ENCODE results near the gene OXER1.

The OXER1 gene

DNA sequence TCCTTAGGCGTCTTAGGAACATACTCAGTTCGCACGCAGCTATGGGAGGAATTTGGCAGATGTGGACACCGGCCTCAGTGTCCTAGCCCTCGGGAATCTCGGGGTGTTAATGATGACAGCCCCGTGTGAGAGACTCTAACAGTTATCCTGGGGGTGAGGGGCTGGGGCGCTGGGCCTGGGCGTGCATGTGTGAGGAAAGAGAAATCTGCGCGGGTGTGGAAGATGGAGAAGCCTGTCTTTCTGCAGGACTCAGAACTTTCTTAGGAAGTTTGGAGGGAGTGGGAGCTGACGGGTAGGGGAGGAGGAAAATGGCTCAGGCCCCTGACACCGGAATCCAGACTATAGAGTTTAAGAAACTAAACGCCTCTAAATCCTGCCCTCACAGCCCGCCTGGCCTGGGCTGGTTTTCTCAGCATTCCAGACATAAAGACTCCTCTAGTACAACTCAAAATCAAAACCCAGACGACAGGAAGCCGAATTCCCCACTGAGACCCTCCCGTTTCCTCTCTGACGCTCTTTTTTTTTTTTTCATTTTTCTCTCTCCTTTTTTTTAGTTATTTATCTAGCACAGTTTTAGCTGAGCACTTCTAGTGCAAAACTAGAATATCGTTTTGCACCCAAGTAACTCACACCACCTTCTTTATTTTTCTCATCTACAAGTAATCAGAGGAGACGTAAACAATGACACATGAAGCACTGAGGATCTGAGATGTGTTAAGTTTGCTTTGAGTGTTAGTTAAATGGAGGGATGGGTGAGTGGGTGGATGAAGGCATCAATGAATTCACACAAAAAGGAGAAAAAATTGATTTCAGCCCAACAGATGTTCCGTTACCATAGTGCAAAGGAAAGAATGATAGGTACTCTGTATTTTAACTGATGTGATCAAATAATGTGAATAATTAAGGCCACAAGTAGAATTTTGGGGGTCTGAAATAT, 29.7 kb upstream of the OXER1 start:
- DNase-seq (ENCODE audit: low read depth) = no peak

DNA sequence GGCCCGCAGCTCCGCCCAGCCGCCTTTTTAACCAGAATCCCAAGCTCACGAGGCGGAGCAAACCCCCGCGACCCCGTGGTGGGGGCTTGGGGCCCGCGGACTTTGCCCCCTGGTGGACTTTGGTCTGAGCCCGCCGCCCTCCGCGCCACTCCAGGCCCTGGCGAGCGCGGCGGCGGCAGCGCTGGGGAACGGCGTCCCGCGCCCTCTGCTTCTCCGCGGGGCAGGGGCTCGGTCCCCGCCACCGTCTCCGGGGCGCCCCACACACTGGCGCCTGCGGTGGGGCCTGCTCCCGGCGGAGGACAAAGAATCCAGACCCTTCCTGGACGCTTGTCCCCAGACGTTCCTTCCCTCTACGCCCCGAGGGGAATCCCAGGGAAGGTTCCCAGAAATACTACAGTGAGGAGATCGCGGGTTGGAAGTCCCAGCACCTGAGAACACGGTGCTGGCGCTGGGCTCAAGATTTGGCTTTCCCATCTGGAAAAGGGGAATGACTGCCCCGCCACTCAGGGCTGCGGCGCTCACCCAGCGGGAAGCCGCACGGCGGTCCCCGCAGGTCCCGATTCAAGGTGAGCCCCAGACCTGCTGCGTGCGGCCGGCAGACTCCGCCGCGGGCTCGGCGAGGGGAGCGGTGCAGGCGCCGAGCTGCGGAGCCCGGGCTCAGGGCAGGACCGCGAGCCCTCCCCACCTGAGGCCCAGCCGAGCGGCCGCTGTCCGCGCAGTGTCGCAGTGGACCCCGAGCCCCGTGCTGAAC, 28.8 kb upstream of the OXER1 start, which contains the start of gene HAAO:
TSS of gene HAAO (minus strand) at position 1 of the 751 bp plus-strand sequence. CDS start 47 bp downstream, outside the sequence.
- no peak for DNase-seq (ENCODE audit: low read depth)

- DNase-seq (ENCODE audit: low read depth) = no peak
Observed at GRCh38 chr2:42792087-42792582, 28.2 kb upstream of the OXER1 start.

GRCh38 chr2:42791606-42792005, 27.7 kb upstream of the OXER1 start:
- DNase-seq (ENCODE audit: low read depth) = no peak

- no peak for DNase-seq (ENCODE audit: low read depth)
Observed at GRCh38 chr2:42789751-42790150, 25.8 kb upstream of the OXER1 start.

DNA sequence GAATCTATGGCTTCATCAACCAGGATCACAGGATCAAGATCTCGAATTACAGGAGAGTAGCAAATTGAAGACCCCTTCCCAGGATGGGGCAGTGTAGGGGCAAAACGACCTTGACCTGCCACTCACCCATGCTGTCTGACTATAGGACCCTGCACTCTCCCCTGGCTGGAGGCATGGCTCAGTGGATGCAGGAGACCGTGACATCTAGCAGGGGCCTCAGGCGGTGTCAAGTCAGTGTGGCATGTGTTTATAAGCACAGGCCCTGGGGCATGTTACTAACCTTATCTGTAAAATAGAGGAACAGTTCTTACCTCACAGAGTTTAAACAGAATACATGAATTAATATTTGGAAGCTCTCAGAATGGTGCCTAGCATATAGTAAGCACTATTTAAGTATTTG, 24.9 kb upstream of the OXER1 start:
- DNase-seq (ENCODE audit: low read depth) = no peak

DNA sequence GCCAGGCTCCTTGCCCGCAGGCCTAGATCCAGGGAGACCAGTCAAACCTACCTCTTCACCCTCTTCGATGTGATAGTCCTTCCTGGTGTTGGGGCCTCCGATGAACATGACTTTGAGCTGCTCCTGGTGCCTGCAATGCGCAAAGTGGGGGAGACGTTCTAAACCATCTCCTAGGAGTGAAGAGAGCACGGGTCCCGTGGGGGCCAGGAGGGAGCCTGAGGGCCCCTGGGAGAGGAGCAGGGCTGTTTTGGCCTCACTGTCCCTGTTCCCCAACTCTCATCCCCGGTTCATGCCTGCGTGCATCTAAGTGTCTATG, 24.5 kb upstream of the OXER1 start:
- DNase-seq (ENCODE audit: low read depth) = no peak

DNA sequence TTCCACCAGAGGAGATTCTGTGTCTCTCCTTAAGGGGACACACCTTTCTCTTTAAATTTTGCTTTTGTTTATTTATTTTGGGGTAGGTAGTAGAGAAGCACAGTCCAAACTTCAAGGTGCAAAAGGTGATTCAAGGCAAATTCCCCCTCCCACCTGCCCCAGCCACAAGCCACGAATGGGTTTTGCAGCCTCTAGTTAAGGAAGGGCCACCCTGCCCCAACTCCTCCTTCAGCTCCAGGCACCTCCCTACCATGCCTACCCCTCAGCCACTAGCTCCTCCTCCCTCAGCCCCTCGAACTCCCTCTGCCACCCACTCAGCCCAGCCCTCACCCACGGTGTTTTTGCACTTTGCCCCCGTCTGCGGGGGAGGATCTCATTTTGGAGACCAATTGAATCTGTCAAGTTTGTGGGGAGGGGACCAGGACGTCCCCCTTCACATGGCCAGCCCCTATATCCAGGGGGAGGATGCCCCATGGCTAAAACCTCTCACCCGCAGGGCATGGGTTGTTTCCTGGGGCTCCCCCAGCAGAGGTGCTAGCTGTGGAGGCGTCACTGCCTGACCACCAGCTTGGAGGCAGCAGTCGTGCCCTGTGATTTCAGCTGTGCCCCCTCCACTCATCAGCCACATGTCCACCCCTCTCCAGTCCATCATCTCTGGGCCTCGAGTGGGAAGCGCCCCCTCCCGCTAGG, 24.0 kb upstream of the OXER1 start:
- no peak for DNase-seq (ENCODE audit: low read depth)

DNA sequence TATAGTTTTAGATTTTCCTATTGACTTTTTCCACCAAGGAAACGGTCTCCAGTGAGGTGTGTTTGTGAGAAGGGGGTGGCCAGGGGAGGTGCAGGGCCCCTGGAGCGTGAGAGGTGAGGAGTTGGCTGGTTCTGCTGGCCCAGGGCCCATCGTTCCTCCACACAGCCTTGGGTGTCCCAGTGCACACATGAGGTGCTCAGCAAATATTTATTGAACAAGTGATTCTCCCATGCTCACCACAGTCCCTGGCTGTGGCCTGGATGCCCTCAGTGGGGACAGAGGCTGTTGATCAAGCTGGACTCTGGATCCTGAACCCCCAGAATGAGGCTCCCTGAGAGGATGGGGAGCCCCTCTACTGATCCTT, 23.5 kb upstream of the OXER1 start:
- no peak for DNase-seq (ENCODE audit: low read depth)

GRCh38 chr2:42786561-42787345, 22.8 kb upstream of the OXER1 start:
- no peak for DNase-seq (ENCODE audit: low read depth)

GRCh38 chr2:42784204-42784880, 20.4 kb upstream of the OXER1 start:
- no peak for DNase-seq (ENCODE audit: low read depth)

- no peak for DNase-seq (ENCODE audit: low read depth)
Observed at GRCh38 chr2:42783511-42783910, 19.6 kb upstream of the OXER1 start.

- DNase-seq (ENCODE audit: low read depth) = no peak
Observed at GRCh38 chr2:42781181-42781580, 17.2 kb upstream of the OXER1 start.

- DNase-seq (ENCODE audit: low read depth) = no peak
Observed at GRCh38 chr2:42777883-42778805, 14.2 kb upstream of the OXER1 start.

DNA sequence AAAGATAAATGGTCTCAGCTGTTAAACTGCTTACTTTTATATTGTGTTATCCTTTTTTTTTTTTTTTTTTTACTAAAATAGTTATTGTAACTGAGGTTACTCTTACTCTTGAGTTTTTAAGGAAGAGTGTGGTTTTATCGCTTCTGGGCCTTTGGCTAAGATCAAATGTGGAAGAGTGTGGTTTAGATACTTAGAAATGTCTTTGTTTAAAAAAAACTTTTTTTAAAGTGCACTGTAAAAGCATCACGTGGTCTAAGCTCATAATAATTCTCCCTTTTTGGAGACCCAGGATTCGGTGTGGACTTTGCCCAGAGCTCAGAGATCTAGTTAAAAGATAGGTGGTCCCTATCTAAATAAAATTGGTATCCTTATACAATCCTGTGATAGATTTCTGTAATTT, 11.9 kb upstream of the OXER1 start:
- no peak for DNase-seq (ENCODE audit: low read depth)

- DNase-seq (ENCODE audit: low read depth) = no peak
Observed at GRCh38 chr2:42775186-42775585, 11.3 kb upstream of the OXER1 start.

DNA sequence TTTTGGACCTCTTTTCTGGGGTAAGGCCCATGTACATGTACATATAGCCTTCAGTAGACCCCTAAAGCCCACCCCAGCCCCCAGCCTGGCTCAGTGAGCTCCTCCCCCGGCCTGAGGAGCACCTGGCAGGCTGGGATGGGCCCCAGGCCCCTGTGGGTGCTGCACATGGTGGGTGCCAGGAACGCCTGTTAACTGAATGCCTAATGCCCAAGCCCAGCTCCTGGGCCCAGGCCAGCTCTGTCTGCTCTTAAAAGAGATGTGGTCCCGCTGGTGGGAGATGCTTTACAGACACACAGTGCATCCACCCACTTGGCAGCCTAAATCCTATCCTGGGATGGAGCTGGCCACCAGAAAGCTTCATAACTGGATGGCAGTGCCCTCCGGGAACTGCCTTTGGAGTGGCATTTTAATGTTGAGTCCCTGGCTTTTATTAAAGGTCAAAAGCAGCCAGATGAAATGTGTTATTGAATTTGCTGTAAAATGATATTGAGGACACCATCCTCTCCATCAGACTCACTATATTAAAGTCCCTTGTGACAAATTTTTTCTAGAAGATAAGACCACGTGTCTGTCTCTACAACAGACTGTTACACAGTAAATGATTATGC, 7.7 kb upstream of the OXER1 start:
- no peak for DNase-seq (ENCODE audit: low read depth)

GRCh38 chr2:42770288-42771131, 6.6 kb upstream of the OXER1 start:
- no peak for DNase-seq (ENCODE audit: low read depth)

Data from stimulated activated CD8-positive, alpha-beta memory T cell treated with anti-CD3 and anti-CD28 coated beads, Interleukin-7, amount 100 ng/mL, for 24 hours (primary cell).